ENCODE data around the gene ENPP3.
"Not testable (repeated sequence)": the region's sequence is repeated elsewhere in the genome, so short reads cannot be mapped to it uniquely, and the experiment has no call there.

ENPP3 gene

GRCh38 chr6:131741688-131742393, 104.7 kb downstream of the ENPP3 start:
- no peak overlapping the region for H3K27ac ChIP-seq
- CTCF ChIA-PET, result no interaction called here
- DNase-seq (ENCODE audit: low spot score), result no peak
- POLR2A ChIA-PET (ENCODE audit: low non-redundant PET), result no interaction called here
- TF ChIP-seq CTCF (conservative IDR thresholded peaks at IDR 0.05; ENCODE audit: low read depth), result no peak

GRCh38 chr6:131744432-131745287, 107.6 kb downstream of the ENPP3 start:
- ChIA-PET POLR2A (ENCODE audit: low non-redundant PET) (no interaction called here), CTCF (no interaction called here)
- no peak for TF ChIP-seq CTCF (conservative IDR thresholded peaks at IDR 0.05; ENCODE audit: low read depth)
- no peak overlapping the region for H3K27ac ChIP-seq
- no peak for DNase-seq (ENCODE audit: low spot score)

GRCh38 chr6:131745476-131745875, 108.4 kb downstream of the ENPP3 start:
- ChIA-PET POLR2A (ENCODE audit: low non-redundant PET) (no interaction called here), CTCF (no interaction called here)
- TF ChIP-seq CTCF (conservative IDR thresholded peaks at IDR 0.05; ENCODE audit: low read depth), result no peak
- H3K27ac ChIP-seq, result no peak overlapping the region
- no peak for DNase-seq (ENCODE audit: low spot score)

GRCh38 chr6:131747821-131748353, 110.8 kb downstream of the ENPP3 start:
- no peak overlapping the region for H3K27ac ChIP-seq
- ChIA-PET POLR2A (ENCODE audit: low non-redundant PET) (no interaction called here), CTCF (no interaction called here)
- DNase-seq (ENCODE audit: low spot score), result no peak
- TF ChIP-seq CTCF (conservative IDR thresholded peaks at IDR 0.05; ENCODE audit: low read depth), result no peak

- POLR2A ChIA-PET (ENCODE audit: low non-redundant PET), result no interaction called here
- H3K27ac ChIP-seq, result no peak overlapping the region
- no peak for TF ChIP-seq CTCF (conservative IDR thresholded peaks at IDR 0.05; ENCODE audit: low read depth)
- CTCF ChIA-PET, result no interaction called here
- no peak for DNase-seq (ENCODE audit: low spot score)
These were observed 111.9 kb downstream of the ENPP3 start for GRCh38 chr6:131749023-131749422.

GRCh38 chr6:131751012-131751715, 114.1 kb downstream of the ENPP3 start:
- CTCF ChIA-PET, result not testable (repeated sequence)

More at GRCh38 chr6:131751012-131751715, 114.1 kb downstream of the ENPP3 start:
- H3K27ac ChIP-seq; POLR2A ChIA-PET (ENCODE audit: low non-redundant PET); DNase-seq (ENCODE audit: low spot score): not testable (repeated sequence)

Measured in RWPE1 (cell line).